Dedifferentiated amniotic fluid mesenchymal stem cell (primary cell): Measurements from ENCODE around the gene GRK5.
A peak's percentile ranks its signal among the peaks of the same experiment; 100 is the strongest.

Experiments used
- DNase-seq: peaks from one replicate; pipeline ENCODE4 v3.0.0-alpha.2; 2016; ENCODE audit errors: extremely low spot score

GRK5 gene

GRCh38 chr10:119404719-119405519 is 197.5 kb downstream of the GRK5 start:
- no peak for DNase-seq

- no peak for DNase-seq
Observed at GRCh38 chr10:119405520-119405807, 198.1 kb downstream of the GRK5 start.

DNA sequence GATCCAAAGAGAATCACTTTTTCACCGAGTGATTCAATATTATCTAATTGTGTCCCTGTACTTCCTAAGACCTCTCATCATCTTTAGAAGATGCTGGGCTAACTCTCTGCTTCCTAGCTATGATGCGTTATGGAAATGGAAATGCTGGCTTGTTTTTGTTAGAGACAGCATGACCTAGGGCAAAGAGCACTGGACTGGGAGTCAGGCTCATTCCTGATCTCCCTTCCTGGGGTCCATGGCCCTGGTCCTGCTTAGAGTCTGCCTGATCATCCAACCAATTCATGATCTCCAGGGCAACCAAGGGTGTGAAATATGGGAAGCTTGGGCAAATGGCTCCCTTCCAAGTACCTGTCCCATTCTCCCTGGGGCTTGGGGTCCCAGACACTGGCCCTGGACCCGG is 198.8 kb downstream of the GRK5 start:
- DNase-seq: no peak

- DNase-seq: no peak
Observed at GRCh38 chr10:119406601-119407253, 199.4 kb downstream of the GRK5 start.

DNA sequence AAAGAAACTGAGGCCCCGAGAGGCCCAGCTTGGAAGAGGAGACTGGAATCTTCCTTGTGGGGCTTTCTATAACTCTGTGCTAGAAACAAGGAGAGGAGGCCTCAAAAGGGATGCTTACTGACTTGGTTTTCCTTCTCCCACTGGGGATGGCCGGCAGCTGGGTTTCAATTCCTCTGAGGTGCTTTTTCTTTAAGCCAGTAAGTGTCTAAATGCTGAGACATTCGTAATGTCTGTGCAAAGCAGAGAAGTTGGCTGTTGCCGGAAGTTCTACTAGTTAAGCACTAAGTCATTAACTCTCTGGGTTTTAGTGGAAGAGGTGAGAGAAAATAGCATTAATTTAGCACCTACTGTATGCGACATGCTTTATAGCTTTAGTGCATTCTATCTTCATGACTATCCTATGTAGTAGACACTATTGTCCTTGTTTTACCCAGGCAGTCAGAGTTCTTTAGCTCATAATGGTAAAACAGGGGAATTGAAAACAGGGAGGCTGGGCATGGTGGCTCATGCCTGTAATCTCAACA is 199.9 kb downstream of the GRK5 start:
- DNase-seq: no peak

GRCh38 chr10:119408072-119408471 is 200.7 kb downstream of the GRK5 start:
- DNase-seq: no peak

DNA sequence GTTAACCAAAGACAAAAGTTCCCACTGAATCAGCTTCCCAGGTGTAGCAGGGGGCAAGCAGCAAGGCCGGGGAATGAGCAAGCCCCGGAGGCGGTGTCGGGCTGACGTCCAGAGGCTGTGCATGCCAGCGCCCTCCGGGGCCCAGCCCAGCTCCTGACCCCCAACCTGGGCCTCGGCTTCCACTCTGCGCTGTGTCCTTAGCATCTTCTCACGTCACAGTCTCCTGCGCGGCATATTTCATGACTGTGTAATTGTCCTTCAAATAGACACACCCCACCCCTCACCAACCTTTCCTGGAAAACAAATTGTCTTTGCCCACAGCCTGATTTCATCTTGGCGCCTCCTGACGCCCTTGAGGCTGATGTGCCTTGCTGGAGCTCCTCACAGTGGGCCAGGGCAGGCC is 201.6 kb downstream of the GRK5 start:
- no peak for DNase-seq

DNA sequence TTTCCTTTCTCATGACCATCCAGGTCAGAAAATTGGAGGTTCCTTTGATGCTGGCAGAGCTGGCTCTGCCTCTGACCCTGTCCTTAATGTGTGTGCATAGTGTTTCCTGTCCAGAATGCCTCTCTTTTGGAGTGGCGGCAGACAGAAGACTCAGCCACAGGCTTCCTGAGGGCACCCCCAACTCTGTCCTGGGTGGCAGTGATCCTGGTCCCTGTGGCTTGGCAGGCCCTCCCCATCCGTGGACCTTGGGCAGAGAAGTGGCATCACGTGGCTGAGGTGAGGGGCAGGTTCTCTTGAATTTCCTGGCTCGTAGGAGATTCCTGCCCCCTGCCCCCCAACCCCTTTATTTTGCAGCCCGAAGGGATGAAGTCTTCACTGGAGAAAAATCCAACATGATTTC is 202.0 kb downstream of the GRK5 start:
- DNase-seq: no peak

DNA sequence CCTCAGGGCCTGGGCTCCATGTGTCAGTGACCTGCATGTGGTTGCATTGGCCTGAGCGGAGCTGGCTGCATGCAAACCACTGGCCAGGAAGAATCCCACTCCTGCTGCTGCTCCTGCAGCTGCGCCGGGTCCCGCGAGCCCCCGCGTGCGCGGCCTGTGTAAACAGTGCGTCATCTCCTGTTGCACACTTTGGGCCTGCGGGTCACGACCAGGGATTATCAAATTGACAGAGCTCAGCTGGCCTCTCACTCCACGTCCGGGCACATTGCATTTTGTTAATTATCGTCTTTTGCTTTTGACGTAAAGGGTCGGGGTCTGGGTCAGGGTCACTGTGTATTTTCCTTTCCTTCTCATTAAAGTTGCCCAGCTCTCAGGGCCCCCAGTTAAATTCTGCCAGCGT is 202.5 kb downstream of the GRK5 start:
- DNase-seq: no peak

GRCh38 chr10:119410361-119411116 is 203.2 kb downstream of the GRK5 start:
- no peak for DNase-seq

DNA sequence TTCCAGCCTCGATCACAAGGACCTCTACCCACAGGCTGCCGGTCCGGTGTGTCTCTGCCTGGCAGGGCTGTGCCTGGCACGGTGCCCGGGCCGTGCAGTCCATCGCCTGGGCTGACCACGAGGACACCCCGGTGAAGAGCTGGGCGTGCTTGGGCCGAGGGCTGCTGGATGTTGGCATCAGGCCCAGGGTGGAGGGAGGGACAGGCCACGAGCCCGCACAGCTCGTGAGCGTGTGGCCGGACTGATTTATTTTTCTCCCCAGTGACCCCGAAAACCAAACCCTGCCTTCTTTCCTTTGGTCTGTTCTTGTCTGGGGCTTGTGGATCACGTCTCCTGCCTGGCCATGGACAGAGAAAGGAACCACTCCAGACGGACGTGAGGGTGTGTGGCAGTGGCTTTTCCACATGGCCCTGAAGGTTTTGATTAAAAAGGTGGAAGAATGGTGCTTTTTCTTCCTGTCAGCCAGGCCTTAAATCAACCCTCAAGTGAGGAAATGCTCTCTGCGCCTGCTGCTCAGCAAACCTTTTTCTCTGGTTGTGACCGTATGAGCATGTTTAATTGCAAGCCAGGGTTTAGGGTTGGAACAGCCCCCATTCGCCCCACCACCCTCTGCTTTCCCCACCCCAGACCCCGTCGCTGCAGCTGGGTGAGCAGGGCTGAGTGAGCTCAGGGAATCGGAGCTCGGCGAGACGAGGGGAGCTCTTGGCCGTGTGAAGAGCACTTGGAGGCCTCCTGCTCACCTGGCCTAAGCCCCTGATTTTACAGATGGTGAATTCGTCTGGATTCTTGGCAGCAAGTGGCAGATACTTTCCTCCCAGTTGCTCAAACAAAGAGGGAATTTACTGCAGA is 205.1 kb downstream of the GRK5 start:
- no peak for DNase-seq

DNA sequence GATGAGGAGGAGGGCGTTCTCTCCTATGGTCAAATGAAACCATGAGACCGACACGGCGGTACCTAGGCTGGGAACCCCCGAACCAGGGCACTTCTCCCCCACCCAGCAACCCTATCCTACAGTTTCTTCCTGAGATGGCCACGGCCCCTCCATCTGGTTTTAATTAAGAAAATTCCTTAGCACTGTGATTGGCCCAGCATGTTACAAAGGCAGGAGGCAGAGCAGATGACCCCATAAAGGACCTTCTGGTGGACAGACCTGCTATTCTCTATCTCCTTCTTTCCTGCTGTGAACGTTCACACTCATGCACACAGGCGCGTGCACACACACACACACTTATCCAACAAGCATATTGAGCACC is 205.7 kb downstream of the GRK5 start:
- peak; percentile 39 for DNase-seq

DNA sequence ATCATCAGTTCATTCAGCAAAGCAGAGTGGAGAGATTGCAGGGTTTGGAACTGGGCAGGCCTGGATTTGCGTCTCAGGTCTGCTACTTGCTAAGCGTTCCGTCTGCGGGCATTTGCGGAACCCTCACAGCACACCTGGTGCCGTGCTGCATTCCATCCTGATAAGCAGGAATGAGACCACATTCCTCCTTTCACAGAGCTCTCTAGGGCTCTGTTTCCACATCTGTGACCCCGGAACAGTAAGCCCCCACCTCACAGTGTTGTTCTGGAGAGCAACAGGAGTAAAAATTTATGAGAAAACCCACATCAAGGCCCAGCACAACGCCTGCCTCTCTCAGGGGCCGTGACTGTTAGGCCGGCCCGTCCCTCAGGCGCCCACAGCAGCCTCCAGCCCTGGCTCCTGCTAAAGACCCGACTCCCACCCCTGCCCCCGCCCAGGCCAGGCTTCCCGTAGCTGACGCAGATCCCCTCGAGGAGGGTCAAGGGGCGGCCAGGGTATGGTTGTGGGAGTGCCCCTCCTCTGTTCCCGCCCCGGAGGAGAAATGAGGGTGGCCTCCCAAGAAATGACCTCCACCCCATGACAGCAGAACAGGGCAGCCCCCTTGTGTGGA is 206.2 kb downstream of the GRK5 start:
- peak; percentile 25 for DNase-seq

GRCh38 chr10:119414081-119414611 is 206.8 kb downstream of the GRK5 start:
- DNase-seq: peak; percentile 58

DNA sequence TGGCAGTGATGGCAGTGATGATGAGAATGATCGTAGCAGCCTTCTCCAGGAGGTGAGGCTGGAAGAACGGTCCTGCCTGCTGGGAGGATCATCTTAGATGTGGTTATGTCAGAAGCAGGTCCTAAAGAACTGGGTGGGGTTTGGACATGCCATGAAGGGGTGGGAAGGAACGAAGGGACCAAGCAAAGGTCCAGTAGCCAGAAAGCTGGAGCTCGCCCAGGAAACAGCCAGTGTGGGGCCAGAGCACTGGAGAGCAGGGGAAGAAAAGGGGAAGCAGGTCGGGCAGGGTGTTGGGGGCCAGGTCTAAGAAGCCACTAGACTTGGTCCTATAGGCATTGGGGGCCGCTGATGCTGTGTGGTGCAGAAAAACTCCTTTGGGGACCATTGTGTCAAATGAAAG is 207.8 kb downstream of the GRK5 start:
- DNase-seq: no peak

DNA sequence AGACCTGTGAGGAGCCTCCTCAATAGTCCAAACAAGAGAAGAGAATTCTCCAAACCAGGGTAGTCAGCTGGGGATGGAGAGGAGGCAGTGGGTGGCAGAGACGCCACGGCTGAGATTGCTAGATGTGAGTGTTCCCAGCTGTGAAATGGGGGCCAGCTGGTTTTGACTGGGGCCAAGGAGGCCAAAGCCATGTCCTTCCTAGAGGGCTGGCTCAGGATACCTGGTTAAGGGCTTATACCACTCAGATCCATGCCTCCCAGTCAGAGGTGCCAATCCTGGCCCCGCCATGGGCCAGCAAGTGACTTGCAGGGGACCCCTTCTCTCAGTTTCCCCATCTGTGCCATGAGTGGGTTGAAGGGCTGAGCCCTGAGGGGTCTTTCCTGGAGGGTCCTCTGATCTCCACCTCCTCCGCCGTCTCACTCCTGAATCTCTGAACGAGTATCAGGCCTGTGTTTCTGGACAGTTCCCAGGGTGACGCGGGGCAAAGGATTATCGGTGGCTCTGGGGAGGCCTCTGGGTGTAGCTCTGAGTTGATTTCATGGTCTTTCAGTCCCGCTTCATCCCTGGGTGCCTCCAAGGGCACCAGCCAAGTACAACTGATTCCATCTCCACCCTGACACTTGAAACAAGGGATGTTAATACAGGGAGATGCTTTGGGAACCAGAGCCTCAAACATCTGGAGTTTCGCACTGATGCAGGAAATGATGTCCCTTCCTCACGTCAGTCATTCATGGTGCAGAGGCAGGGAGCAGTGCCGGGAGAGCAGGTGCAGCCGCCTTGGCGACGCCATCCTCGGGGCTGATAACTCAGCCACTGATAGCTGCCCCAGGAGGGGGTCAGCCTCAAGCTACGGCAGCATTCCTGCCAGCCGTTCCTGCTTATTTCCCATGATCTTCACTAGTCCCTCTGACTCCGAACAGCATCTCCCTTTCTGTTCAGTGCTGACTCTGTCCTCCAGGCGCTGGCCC is 208.4 kb downstream of the GRK5 start:
- DNase-seq: no peak

GRCh38 chr10:119416855-119417254 is 209.5 kb downstream of the GRK5 start:
- DNase-seq: no peak

DNA sequence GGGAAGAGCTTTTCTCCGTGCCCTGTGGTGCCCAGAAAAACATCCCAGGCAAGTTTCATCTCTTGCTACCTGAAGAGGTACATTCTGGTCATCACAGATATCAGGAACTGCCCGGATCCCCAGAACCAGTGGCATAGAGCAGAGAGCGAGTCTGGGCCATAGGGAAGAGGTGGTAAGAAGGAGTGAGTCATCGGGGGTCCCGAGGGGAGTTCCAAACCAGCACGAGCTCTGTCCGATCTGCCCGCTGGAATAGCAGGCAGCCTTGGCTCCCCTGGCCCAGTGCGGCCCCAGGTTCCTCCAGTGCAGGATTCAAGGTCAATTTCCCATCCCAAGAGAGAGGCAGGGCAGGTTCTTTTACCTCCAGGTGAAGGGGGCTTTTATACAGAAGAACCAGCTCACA is 210.5 kb downstream of the GRK5 start:
- no peak for DNase-seq

- no peak for DNase-seq
Observed at GRCh38 chr10:119418362-119418761, 211.0 kb downstream of the GRK5 start.

DNA sequence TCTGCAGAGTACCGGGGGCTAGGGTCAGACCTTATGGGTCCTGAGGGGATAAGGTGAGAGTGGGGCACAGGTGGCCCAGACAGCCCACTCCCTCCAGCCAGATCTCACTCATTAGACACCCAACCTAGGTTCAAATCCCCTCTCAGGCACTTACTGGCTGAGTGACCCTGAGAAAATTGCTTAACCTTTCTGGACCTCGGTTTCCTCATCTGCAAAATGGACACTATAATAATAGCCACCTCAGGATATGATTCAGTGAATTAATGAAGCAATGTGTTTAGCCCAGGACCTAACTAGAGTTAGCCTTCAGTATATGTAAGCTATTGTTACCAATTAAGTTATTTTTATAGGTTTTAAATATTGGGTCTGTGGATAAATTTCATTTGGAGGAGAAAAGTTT is 212.6 kb downstream of the GRK5 start:
- no peak for DNase-seq
